LNCaP clone FGC (cell line): ENCODE measurements around the gene SKIL.

Experiments used
- DNase-seq: peaks from one replicate; pipeline ENCODE4 v3.0.0-alpha.2; 2011; ENCODE audit warnings: low read depth
- H3K4me3 ChIP-seq: 2 replicates; pipeline ENCODE4 v1.5.1; 2011; ENCODE audit warnings: mild to moderate bottlenecking, low read depth, low read length, control low read depth
- CTCF ChIP-seq: IDR thresholded peaks from 2 replicates; pipeline ENCODE4 v1.5.1; 2012; ENCODE audit warnings: mild to moderate bottlenecking; ENCODE audit not compliant: control insufficient read depth, insufficient read depth; ENCODE audit errors: extremely low read depth

Gene SKIL

DNA sequence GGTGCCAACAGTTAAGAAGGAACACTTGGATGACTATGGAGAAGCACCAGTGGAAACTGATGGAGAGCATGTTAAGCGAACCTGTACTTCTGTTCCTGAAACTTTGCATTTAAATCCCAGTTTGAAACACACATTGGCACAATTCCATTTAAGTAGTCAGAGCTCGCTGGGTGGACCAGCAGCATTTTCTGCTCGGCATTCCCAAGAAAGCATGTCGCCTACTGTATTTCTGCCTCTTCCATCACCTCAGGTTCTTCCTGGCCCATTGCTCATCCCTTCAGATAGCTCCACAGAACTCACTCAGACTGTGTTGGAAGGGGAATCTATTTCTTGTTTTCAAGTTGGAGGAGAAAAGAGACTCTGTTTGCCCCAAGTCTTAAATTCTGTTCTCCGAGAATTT lies 3.0 kb downstream of the SKIL start:
- no peak for TF ChIP-seq CTCF

DNA sequence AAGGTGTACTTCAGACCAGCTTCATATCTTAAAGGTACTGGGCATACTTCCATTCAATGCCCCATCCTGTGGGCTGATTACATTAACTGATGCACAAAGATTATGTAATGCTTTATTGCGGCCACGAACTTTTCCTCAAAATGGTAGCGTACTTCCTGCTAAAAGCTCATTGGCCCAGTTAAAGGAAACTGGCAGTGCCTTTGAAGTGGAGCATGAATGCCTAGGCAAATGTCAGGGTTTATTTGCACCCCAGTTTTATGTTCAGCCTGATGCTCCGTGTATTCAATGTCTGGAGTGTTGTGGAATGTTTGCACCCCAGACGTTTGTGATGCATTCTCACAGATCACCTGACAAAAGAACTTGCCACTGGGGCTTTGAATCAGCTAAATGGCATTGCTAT lies 3.4 kb downstream of the SKIL start:
- no peak for TF ChIP-seq CTCF
- no peak overlapping the region for H3K4me3 ChIP-seq
- DNase-seq, result no peak

More for the DNA sequence above, 3.0 kb downstream of the SKIL start:
- no peak overlapping the region for H3K4me3 ChIP-seq
- no peak for DNase-seq

DNA sequence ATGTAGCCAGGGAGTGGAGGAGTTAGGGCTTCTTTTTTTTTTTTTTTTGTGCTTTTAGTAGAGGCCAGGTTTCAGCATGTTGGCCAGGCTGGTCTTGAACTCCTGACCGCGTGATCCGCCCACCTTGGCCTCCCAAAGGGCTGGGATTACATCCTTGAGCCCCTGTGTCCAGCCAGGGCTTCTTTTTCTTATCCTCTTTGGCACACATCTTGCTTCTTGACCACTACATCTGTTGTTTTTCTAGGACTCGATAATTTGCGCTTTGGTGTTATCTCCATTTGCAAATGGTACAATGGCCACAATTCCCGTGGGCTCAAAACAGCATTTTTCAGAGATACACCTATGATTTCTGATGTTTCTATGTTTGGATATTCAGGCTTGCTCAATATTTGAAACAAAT lies 4.2 kb downstream of the SKIL start:
- H3K4me3 ChIP-seq, result no peak overlapping the region

GRCh38 chr3:170363471-170363994 lies 6.0 kb downstream of the SKIL start:
- no peak overlapping the region for H3K4me3 ChIP-seq
- no peak for DNase-seq
- no peak for TF ChIP-seq CTCF

More for the DNA sequence above, 4.2 kb downstream of the SKIL start:
- no peak for TF ChIP-seq CTCF
- no peak for DNase-seq

GRCh38 chr3:170364965-170365364 lies 7.5 kb downstream of the SKIL start:
- TF ChIP-seq CTCF, result no peak
- DNase-seq, result no peak
- no peak overlapping the region for H3K4me3 ChIP-seq

- DNase-seq, result no peak
- TF ChIP-seq CTCF, result no peak
- no peak overlapping the region for H3K4me3 ChIP-seq
Measured at GRCh38 chr3:170367797-170368196, 10.3 kb downstream of the SKIL start.

GRCh38 chr3:170368921-170369320 lies 11.4 kb downstream of the SKIL start:
- TF ChIP-seq CTCF, result no peak
- DNase-seq, result no peak
- H3K4me3 ChIP-seq, result no peak overlapping the region
